ENCODE measurements around the gene PRKCH.

- TF ChIP-seq POLR2A (IDR thresholded peaks at IDR 0.05) (no peak), CTCF (IDR thresholded peaks at IDR 0.05) (no peak)
These were observed 22.1 kb downstream of the PRKCH start for GRCh38 chr14:61343471-61343870.
